CD14-positive monocyte (primary cell): ENCODE measurements around the gene ARID1B. TPM values are rescaled to one million over a fixed set of nuclear protein-coding genes. Genes with fewer than 3 reads are reported as not detected.

ENCODE experiments used
- DNase-seq, 3 donors: peaks; one replicate each; pipeline ENCODE4 v3.0.0-alpha.2; 2011 to 2022
- H2AFZ ChIP-seq: 2 replicates; pipeline ENCODE4 v1.6.0; 2012; ENCODE audit warnings: mild to moderate bottlenecking, low read depth, low read length, inconsistent platforms; ENCODE audit not compliant: insufficient read depth, poor library complexity, severe bottlenecking
- H3K27ac ChIP-seq, 2 donors: 1 replicate in 1 of 2; 2 replicates in 1 of 2; pipeline ENCODE4 v1.5.1; 2012 to 2013; ENCODE audit warnings: low read length in 2 of 2, control low read depth in 1 of 2, inconsistent platforms in 1 of 2, low read depth in 1 of 2, mild to moderate bottlenecking in 1 of 2
- H3K27me3 ChIP-seq, 2 donors: one replicate each; pipeline versions ENCODE4 v1.6.0 to v1.6.1; 2011 to 2013; ENCODE audit warnings: low read length in 2 of 2; ENCODE audit not compliant: control insufficient read depth in 2 of 2, insufficient read depth in 2 of 2
- H3K36me3 ChIP-seq, 2 donors: replicated peaks in 1 of 2; 1 replicate in 1 of 2; 2 replicates in 1 of 2; pipeline versions ENCODE4 v1.5.1 to v1.6.1; 2012 to 2013; ENCODE audit warnings: low read length in 2 of 2, control low read depth in 1 of 2, inconsistent platforms in 1 of 2, mild to moderate bottlenecking in 1 of 2; ENCODE audit not compliant: insufficient read depth in 2 of 2, control insufficient read depth in 1 of 2
- H3K4me1 ChIP-seq, 2 donors: 1 replicate in 1 of 2; 2 replicates in 1 of 2; pipeline versions ENCODE4 v1.5.1 to v1.6.1; 2012 to 2013; ENCODE audit warnings: low read length in 2 of 2, control low read depth in 1 of 2, inconsistent platforms in 1 of 2, mild to moderate bottlenecking in 1 of 2, moderate library complexity in 1 of 2; ENCODE audit not compliant: insufficient read depth in 2 of 2, control insufficient read depth in 1 of 2
- H3K4me2 ChIP-seq: replicated peaks from 2 replicates; pipeline ENCODE3; 2012; ENCODE audit warnings: low read length, moderate library complexity, mild to moderate bottlenecking; ENCODE audit not compliant: poor library complexity, severe bottlenecking; ENCODE audit errors: extremely low read depth
- H3K4me3 ChIP-seq, 3 experiments: fragments of 200-600 bp in 1 of 3; sonication (generic) in 1 of 3; replicated peaks in 1 of 3; 1 replicate in 2 of 3; 2 replicates in 1 of 3; pipeline ENCODE4 v1.5.1; 2011 to 2013; ENCODE audit warnings: low read length in 3 of 3, mild to moderate bottlenecking in 3 of 3, control low read depth in 2 of 3, low read depth in 2 of 3, inconsistent platforms in 1 of 3, moderate library complexity in 1 of 3
- H3K79me2 ChIP-seq: 2 replicates; pipeline ENCODE4 v1.6.0; 2012; ENCODE audit warnings: mild to moderate bottlenecking, control low read depth, inconsistent platforms, low read length, moderate library complexity; ENCODE audit not compliant: insufficient read depth
- H3K9ac ChIP-seq: 2 replicates; pipeline ENCODE4 v1.6.0; 2017; ENCODE audit warnings: low read length, mild to moderate bottlenecking; ENCODE audit not compliant: insufficient read depth, poor library complexity, severe bottlenecking
- H3K9me3 ChIP-seq, 2 donors: replicated peaks in 1 of 2; 1 replicate in 1 of 2; 2 replicates in 1 of 2; pipeline versions ENCODE4 v1.5.1 to v1.6.1; 2012 to 2013; ENCODE audit warnings: low read length in 2 of 2, control low read depth in 1 of 2; ENCODE audit not compliant: control insufficient read depth in 1 of 2, insufficient read depth in 1 of 2
- H4K20me1 ChIP-seq: 2 replicates; pipeline ENCODE4 v1.6.0; 2012; ENCODE audit warnings: mild to moderate bottlenecking, low read length, control low read depth, moderate library complexity; ENCODE audit not compliant: insufficient read depth
- H3K27ac Mint-ChIP-seq, 7 donors: one replicate each; pipeline ENCODE4 v1.8.0; 2020; ENCODE audit warnings: mild to moderate bottlenecking in 7 of 7, mixed read lengths in 7 of 7, moderate library complexity in 6 of 7, inconsistent platforms in 2 of 7
- H3K27me3 Mint-ChIP-seq, 3 donors: one replicate each; pipeline ENCODE4 v1.8.0; 2021 to 2022; ENCODE audit warnings: low read depth in 3 of 3, mild to moderate bottlenecking in 3 of 3, mixed read lengths in 3 of 3, moderate library complexity in 3 of 3, inconsistent platforms in 1 of 3
- H3K36me3 Mint-ChIP-seq, 2 donors: one replicate each; pipeline ENCODE4 v1.8.0; 2020; ENCODE audit warnings: mixed read lengths in 2 of 2, inconsistent platforms in 1 of 2, mild to moderate bottlenecking in 1 of 2
- H3K4me1 Mint-ChIP-seq: one replicate; pipeline ENCODE4 v1.8.0; 2020; ENCODE audit warnings: mild to moderate bottlenecking, mixed read lengths
- H3K4me3 Mint-ChIP-seq, 2 donors: one replicate each; pipeline ENCODE4 v1.8.0; 2020; ENCODE audit warnings: mild to moderate bottlenecking in 2 of 2, mixed read lengths in 2 of 2, moderate library complexity in 1 of 2
- H3K9me3 Mint-ChIP-seq, 7 donors: one replicate each; pipeline ENCODE4 v1.8.0; 2020 to 2022; ENCODE audit warnings: mixed read lengths in 7 of 7, mild to moderate bottlenecking in 6 of 7, moderate library complexity in 6 of 7, inconsistent platforms in 2 of 7
- WGBS: methylation state at CpG from one replicate; pipeline ENCODE4 v1.1.5; 2013; ENCODE audit warnings: missing lambda C conversion rate; ENCODE audit not compliant: insufficient coverage; 5-methylcytosine and 5-hydroxymethylcytosine counted together
- intact Hi-C, 2 donors: fragments of 100-400 bp; cut with micrococcal nuclease; formaldehyde crosslinking; loops; one replicate each; pipeline versions ENCODE4 v1.15.0 to v1.15.1; 2023
- polyA plus RNA-seq, 3 donors: library from polyadenylated mRNA; depleted of rRNA in 1 of 3; unstranded in 2 of 3; stranded (reverse) in 1 of 3; fragments of 300-500 nt in 2 of 3; fragments of >200 nt in 1 of 3; fragmentation: Illumina TruSeq in 2 of 3; gene quantifications; 1 replicate in 2 of 3; 2 replicates in 1 of 3; pipeline ENCODE4 v1.2.3, GENCODE V29; 2012 to 2021
- TF ChIP-seq, protein P1 (sequence below): fragments of 200-600 bp; IDR thresholded peaks from one replicate; pipeline ENCODE4 v1.8.0; 2022; ENCODE audit warnings: antibody characterized with exemption, mild to moderate bottlenecking

Gene ARID1B
- polyA plus RNA-seq, 3 donors = 3.2 to 22.1 (median 3.8) TPM

DNA sequence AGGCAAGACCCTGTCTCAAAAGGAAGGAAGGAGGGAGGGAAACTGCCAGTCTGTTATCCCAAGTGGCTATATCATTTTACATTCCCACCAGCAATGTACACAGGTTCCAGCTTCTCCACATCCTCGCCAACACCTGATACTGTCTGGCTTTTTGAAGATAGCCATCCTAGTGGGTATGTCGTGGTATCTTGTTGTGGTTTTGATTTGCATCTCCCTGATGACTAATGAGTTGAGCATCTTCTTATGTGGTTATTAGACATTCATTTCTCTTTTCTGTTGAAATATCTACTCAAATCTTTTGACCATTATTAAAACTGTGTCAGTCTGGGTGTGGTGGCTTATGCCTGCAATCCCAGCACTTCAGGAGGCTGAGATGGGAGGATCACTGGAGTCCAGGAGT, 47.9 kb upstream of the ARID1B start:
- no peak overlapping the region for H3K4me2 ChIP-seq
- H3K27ac ChIP-seq = no peak overlapping the region
- no peak overlapping the region for H3K27ac Mint-ChIP-seq
- TF ChIP-seq, protein P1, sequence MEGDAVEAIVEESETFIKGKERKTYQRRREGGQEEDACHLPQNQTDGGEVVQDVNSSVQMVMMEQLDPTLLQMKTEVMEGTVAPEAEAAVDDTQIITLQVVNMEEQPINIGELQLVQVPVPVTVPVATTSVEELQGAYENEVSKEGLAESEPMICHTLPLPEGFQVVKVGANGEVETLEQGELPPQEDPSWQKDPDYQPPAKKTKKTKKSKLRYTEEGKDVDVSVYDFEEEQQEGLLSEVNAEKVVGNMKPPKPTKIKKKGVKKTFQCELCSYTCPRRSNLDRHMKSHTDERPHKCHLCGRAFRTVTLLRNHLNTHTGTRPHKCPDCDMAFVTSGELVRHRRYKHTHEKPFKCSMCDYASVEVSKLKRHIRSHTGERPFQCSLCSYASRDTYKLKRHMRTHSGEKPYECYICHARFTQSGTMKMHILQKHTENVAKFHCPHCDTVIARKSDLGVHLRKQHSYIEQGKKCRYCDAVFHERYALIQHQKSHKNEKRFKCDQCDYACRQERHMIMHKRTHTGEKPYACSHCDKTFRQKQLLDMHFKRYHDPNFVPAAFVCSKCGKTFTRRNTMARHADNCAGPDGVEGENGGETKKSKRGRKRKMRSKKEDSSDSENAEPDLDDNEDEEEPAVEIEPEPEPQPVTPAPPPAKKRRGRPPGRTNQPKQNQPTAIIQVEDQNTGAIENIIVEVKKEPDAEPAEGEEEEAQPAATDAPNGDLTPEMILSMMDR = no peak
- H3K4me3 ChIP-seq = no peak overlapping the region
- no peaks in the 10 kb centered on the region for H3K36me3 Mint-ChIP-seq
- no peak overlapping the region for H3K9ac ChIP-seq
- H3K36me3 ChIP-seq = no peaks in the 10 kb centered on the region
- H3K4me1 ChIP-seq = peaks cover 4 to 5% of the 10 kb centered on the region in 2 donors
- no peak for DNase-seq
- H3K27me3 Mint-ChIP-seq = peaks cover 0 to 5% (median 0%) of the 10 kb centered on the region in 3 donors
- H3K27me3 ChIP-seq = no peaks in the 10 kb centered on the region
- no peaks in the 10 kb centered on the region for H3K9me3 ChIP-seq
- no peak overlapping the region for H3K4me3 Mint-ChIP-seq
- intact Hi-C loops = loop anchor here in 1 of 2 donors (10.0 kb wide), 1 partner anchor 46 kb away; the partner anchor contains the start of gene ARID1B
- no CpG with 5 or more reads among the region's 2 CpGs for WGBS
- no peaks in the 10 kb centered on the region for H4K20me1 ChIP-seq
- no peak overlapping the region for H2AFZ ChIP-seq
- no peaks in the 10 kb centered on the region for H3K79me2 ChIP-seq
- peaks cover 0 to 5% (median 0%) of the 10 kb centered on the region in 7 donors for H3K9me3 Mint-ChIP-seq
- H3K4me1 Mint-ChIP-seq = peaks cover 5% of the 10 kb centered on the region

DNA sequence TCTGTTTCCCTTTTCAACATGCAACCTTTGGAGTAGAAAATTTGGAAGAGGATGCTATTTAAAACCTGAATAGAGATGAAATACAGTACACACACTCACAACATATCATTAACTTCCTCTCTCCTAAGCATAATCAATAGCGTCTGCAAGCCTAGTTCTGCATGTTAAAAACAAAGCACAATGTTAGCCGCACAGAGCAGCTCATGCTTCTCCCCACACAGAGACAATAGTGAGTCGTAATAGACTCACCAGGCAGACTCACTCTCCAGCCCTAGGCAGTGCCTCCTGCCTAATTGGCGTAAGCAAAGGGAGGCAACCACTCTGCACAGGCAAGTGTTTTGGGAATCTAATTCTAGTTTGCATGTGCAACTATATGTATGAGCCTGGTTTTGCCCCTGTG, 45.8 kb upstream of the ARID1B start:
- Histone ChIP-seq H2AFZ (no peak overlapping the region), H3K4me1 (peaks cover 4 to 5% of the 10 kb centered on the region in 2 donors), H3K4me3 (no peak overlapping the region), H3K36me3 (no peaks in the 10 kb centered on the region), H3K4me2 (no peak overlapping the region), H3K9me3 (no peaks in the 10 kb centered on the region), H3K79me2 (no peaks in the 10 kb centered on the region), H3K9ac (no peak overlapping the region), H4K20me1 (no peaks in the 10 kb centered on the region), H3K27ac (no peak overlapping the region), H3K27me3 (no peaks in the 10 kb centered on the region)
- H3K36me3 Mint-ChIP-seq = no peaks in the 10 kb centered on the region
- no peak overlapping the region for H3K27ac Mint-ChIP-seq
- H3K4me1 Mint-ChIP-seq = peaks cover 5% of the 10 kb centered on the region
- peaks cover 0 to 5% (median 0%) of the 10 kb centered on the region in 3 donors for H3K27me3 Mint-ChIP-seq
- no peak overlapping the region for H3K4me3 Mint-ChIP-seq
- TF ChIP-seq, protein P1 = no peak
- 100% methylated on average over 2 of the region's 4 CpGs for WGBS
- peaks cover 0 to 3% (median 0%) of the 10 kb centered on the region in 7 donors for H3K9me3 Mint-ChIP-seq
- intact Hi-C loops = no loop called here
- DNase-seq = no peak
